ENCODE measurements around the gene HAS3.
"Not testable (repeated sequence)": the region's sequence is repeated elsewhere in the genome, so short reads cannot be mapped to it uniquely, and the experiment has no call there.

HAS3 gene

DNA sequence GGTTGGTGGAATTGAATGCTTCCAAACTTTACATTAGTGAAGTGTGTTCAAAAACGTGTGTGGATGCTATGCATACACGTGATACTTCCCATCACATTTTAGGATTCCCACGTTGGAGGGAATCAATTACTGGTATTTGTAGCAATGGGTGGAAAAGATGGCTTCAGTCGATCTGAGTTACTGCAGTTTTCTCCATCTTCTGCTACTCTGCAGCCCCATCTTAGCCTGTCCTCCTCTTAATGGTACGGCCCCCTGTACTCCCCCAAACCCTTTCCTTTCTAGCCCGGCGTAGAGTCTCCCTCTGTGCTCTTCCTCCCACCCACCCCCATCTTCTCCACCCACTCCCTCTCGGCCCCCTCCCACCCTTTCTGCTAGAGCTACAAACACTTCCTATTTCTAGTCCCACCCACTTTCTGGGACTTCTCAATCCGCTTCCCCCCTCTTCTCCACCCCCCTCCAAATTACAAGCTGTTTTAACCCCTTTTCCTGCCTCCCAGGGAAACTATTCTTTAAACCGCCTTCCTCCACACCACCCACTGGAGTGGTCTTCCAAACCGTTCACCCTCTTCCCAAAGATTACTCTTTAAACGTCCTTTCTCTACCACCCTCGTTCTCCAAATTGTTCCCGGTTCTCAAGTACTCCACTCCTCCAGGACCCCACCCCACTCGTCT lies 25.9 kb downstream of the HAS3 start:
- no peaks in the 10 kb centered on the region for H3K27me3 Mint-ChIP-seq
- ATAC-seq (replicated peaks) = no peak
- H3K9me3 Mint-ChIP-seq = no peaks in the 10 kb centered on the region
- peaks cover 41 to 52% of the 10 kb centered on the region in 2 donors for H3K4me1 Mint-ChIP-seq (ENCODE audit: low read depth in 2 of 2)
- H3K36me3 Mint-ChIP-seq (ENCODE audit: insufficient read depth) = peaks cover 38% of the 10 kb centered on the region
- DNase-seq = no peak
- peak overlapping the region; percentile 95 to 96 for H3K27ac Mint-ChIP-seq
- peak overlapping the region; percentile 91 to 95 for H3K4me3 Mint-ChIP-seq

DNA sequence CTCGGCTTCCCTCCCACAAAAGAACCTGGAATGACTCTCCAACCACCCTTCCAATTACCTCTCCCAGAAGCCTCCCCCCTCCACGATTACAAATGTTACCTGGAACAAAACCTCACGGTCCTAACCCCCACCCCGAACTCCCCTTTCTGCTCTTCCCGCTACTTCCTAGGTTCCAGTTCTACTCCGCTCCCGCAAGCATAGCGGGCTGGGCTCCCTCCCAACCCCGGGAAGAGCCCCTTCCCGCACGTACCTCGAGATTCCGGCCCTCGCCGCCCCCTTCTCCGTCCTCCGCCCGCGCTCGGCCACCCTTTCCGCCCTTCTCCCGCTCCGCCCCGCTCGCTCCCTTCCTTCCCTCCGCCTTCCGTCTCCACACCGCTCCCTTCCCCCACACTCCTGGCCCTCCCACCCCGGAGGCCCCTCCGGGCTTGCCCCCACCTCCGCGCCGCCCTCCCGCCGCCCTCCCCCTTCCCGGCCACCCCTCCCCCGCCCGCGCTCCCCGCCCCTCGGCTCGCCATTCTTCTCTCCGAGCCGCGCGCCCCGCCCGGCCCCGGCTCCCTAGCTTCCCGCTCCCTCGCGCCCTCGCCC lies 26.5 kb downstream of the HAS3 start:
- DNase-seq (peak in 2 of 3 experiments; percentile 36 to 44), ATAC-seq (replicated peaks) (peak; percentile 48)
- Mint-ChIP-seq H3K27ac (peak overlapping the region; percentile 95 to 96), H3K9me3 (no peaks in the 10 kb centered on the region), H3K27me3 (no peaks in the 10 kb centered on the region), H3K4me1 (ENCODE audit: low read depth in 2 of 2) (peaks cover 41 to 49% of the 10 kb centered on the region in 2 donors), H3K4me3 (peak overlapping the region; percentile 91 to 95), H3K36me3 (ENCODE audit: insufficient read depth) (peaks cover 40% of the 10 kb centered on the region)

DNA sequence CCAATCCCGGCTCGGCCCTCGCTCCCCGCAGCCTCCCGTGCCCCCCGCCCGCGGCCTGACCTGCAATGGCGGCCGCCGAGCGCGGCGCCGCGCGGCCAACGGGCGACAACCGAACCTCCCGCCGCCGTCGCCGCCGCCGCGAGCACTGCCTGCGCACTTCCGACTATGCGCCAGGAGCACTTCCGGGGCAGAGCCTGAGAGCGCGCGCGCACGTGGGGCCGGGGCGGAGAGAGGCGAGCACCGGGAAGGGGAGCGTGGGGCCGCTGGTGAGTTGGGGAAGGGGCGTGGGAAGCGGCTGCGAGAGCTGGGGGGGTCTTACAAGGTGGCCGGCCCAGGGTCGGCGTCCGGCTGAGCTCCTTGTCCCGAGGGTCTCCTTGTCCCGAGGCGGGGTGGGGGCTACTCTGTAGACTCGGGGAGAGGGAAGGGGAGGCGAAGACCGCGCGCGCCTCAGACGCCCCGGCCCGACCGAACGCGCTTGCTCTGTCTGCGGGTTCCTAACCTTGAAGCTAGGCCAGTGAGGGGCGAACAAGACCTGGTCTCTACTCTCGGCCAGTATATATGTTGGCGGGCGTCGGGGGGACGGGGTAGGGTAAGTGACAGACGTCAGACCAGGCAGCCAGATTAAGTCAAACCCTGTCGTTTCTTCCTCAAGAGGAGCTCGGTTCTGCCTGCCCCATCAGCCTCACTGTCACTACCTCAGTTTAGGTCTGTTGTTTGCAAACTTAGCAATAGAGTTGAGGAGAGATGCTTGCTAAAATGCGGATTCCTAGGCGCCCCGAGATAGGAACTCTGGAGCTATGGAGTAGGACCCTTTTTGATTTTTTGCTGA lies 27.2 kb downstream of the HAS3 start, which contains the start of the genes CHTF8 and UTP4:
CHTF8 (minus strand) TSS at position 165 of the 829 bp plus-strand sequence. CDS start 11,130 bp downstream, outside the sequence.
UTP4 (plus strand) TSS at position 226 of the 829 bp plus-strand sequence. CDS start 811 bp downstream, outside the sequence.
- Mint-ChIP-seq H3K27ac (peak within 1 kb of the TSS; percentile 95 to 96), H3K4me1 (ENCODE audit: low read depth in 2 of 2) (peaks cover 37 to 47% of the 10 kb centered on the region in 2 donors), H3K4me3 (peak within 1 kb of the TSS; percentile 91 to 95), H3K27me3 (no peaks in the 10 kb centered on the region), H3K9me3 (no peaks in the 10 kb centered on the region), H3K36me3 (ENCODE audit: insufficient read depth) (peaks cover 38% of the 10 kb centered on the region)
- DNase-seq (peak; percentile 80 to 83 (median 81)), ATAC-seq (replicated peaks) (peak; percentile 94)

DNA sequence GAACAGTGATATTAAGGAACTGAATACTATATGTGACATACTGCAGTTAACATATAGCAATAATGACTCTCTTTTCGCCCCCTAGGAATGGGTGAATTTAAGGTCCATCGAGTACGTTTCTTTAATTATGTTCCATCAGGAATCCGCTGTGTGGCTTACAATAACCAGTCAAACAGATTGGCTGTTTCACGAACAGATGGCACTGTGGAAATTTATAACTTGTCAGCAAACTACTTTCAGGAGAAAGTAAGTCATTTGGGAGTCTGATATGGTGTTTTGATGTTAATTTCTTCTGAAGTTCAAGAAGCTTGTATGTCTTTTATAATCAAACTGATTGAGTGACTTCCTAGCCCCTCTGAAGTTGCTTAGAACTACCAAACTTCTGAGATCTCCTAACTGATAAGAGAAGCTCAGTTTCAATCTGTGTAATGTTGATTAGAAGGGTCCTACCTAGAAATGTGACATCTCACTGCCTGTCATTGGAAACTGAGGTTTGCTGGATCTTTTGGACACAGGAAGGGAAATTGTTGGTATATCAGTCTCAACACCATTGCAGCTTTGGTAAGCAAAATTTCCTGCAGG lies 28.0 kb downstream of the HAS3 start:
- no peaks in the 10 kb centered on the region for H3K27me3 Mint-ChIP-seq
- H3K4me3 Mint-ChIP-seq = peak overlapping the region; percentile 91 to 95
- DNase-seq (no peak), ATAC-seq (replicated peaks) (no peak)
- H3K36me3 Mint-ChIP-seq (ENCODE audit: insufficient read depth) = peaks cover 46% of the 10 kb centered on the region
- H3K9me3 Mint-ChIP-seq = no peaks in the 10 kb centered on the region
- H3K27ac Mint-ChIP-seq = peak overlapping the region; percentile 95 to 96
- peaks cover 34 to 46% of the 10 kb centered on the region in 2 donors for H3K4me1 Mint-ChIP-seq (ENCODE audit: low read depth in 2 of 2)

DNA sequence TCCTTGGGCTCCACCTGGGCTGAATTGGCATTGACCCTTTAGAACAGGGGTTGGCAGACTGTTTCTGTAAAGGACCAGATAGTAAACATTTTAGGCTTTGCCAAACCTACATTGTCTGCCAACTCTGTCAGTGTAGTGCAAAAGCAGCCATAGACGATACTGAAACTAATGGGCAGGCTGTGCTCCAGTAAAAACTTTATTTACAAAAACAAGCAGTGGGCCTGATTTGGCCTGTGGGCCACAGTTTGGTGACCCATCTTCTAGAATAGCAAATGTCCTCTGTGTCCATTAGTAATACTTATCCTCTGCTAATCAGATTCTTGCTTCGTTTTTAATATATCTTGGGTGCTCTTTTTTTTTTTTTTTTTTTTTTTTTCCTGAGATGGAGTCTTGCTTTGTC lies 33.2 kb downstream of the HAS3 start:
- Mint-ChIP-seq H3K4me3 (no peak overlapping the region), H3K27ac (no peak overlapping the region), H3K36me3 (ENCODE audit: insufficient read depth) (peaks cover 46% of the 10 kb centered on the region), H3K9me3 (no peaks in the 10 kb centered on the region), H3K27me3 (no peaks in the 10 kb centered on the region), H3K4me1 (ENCODE audit: low read depth in 2 of 2) (peaks cover 8 to 16% of the 10 kb centered on the region in 2 donors)
- ATAC-seq (replicated peaks) (no peak), DNase-seq (no peak)

DNA sequence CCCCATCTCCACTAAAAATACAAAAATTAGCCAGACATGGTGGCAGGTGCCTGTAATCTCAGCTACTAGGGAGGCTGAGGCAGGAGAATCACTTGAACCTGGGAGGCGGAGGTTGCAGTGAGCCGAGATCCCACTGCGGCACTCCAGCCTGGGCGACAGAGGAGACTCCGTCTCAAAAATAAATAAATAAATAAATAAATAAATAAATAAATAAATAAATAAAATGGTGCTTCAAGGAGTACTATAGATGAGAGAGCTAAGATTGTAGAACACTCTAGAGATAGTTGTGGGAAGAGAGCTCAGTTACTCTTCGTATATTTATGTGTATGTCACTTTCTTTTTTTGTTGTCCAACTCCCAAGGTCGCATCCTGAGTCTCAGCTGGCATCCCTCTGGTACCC lies 34.0 kb downstream of the HAS3 start:
- H3K36me3 Mint-ChIP-seq (ENCODE audit: insufficient read depth) = peaks cover 54% of the 10 kb centered on the region
- H3K4me3 Mint-ChIP-seq; H3K27ac Mint-ChIP-seq; H3K27me3 Mint-ChIP-seq; ATAC-seq (replicated peaks); DNase-seq; H3K4me1 Mint-ChIP-seq (ENCODE audit: low read depth in 2 of 2); H3K9me3 Mint-ChIP-seq: not testable (repeated sequence)

DNA sequence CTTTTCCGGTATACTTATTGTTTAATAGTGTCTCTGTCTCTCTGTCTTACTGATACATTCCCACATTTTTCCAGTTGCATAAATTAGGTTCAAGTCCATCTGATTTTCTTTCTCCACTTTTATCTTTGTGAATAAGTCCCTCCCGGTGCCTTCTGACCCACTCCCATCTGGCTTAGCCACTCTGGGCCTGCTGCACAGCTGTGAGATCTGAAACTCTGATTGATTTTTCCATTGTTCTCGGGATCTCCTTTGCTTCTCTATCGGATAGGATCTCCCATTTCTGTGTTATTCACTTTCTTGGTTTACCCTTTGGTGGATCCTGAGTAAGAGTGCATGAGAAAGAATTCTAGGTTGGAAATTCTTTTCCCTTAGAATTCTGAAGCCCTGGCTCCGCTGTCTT lies 35.6 kb downstream of the HAS3 start:
- no peak overlapping the region for H3K27ac Mint-ChIP-seq

DNA sequence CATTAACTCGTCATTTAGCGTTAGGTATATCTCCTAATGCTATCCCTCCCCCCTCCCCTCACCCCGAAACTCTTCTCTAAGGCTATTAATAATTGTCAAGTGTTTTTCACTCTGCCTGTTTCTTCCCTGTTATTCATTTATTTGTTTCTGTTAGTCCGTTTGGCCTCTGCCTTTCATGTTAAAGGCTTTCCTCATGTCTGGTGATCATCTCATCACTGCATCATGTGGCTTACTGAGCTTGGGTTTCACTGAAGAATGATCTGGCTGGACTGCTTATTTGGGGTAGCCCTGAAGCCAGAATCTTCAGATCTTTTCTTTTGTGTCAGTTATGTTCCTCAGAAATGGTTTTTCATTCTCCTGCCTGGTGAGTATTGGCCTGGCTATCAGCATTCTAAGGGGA lies 36.5 kb downstream of the HAS3 start:
- peaks cover 73% of the 10 kb centered on the region for H3K36me3 Mint-ChIP-seq (ENCODE audit: insufficient read depth)
- no peak overlapping the region for H3K27ac Mint-ChIP-seq
- no peaks in the 10 kb centered on the region for H3K27me3 Mint-ChIP-seq
- H3K4me3 Mint-ChIP-seq = no peak overlapping the region
- ATAC-seq (replicated peaks) (no peak), DNase-seq (no peak)
- H3K4me1 Mint-ChIP-seq (ENCODE audit: low read depth in 2 of 2) = peaks cover 0 to 5% of the 10 kb centered on the region in 2 donors
- no peaks in the 10 kb centered on the region for H3K9me3 Mint-ChIP-seq

More for the DNA sequence above, 35.6 kb downstream of the HAS3 start:
- no peak for DNase-seq
- Mint-ChIP-seq H3K4me3 (no peak overlapping the region), H3K9me3 (no peaks in the 10 kb centered on the region), H3K36me3 (ENCODE audit: insufficient read depth) (peaks cover 67% of the 10 kb centered on the region), H3K4me1 (ENCODE audit: low read depth in 2 of 2) (peaks cover 0 to 5% of the 10 kb centered on the region in 2 donors), H3K27me3 (no peaks in the 10 kb centered on the region)
- ATAC-seq (replicated peaks) = no peak

DNA sequence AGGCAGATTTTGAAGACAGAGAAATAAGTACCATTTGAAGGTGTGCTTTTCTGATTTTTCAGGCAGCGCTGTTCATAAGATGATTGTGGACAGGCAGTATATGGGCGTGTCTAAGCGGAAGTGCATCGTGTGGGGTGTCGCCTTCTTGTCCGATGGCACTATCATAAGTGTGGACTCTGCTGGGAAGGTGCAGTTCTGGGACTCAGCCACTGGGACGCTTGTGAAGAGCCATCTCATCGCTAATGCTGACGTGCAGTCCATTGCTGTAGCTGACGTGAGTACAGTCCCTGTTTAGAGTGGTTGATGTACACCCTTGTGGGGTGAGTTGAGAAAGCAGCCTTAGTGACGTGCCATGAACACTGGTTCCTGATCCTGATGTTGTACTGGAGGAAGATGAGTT lies 37.7 kb downstream of the HAS3 start:
- H3K27ac Mint-ChIP-seq = no peak overlapping the region
- no peaks in the 10 kb centered on the region for H3K4me1 Mint-ChIP-seq (ENCODE audit: low read depth in 2 of 2)
- no peaks in the 10 kb centered on the region for H3K27me3 Mint-ChIP-seq
- no peaks in the 10 kb centered on the region for H3K9me3 Mint-ChIP-seq
- ATAC-seq (replicated peaks) (no peak), DNase-seq (no peak)
- no peak overlapping the region for H3K4me3 Mint-ChIP-seq
- peaks cover 73% of the 10 kb centered on the region for H3K36me3 Mint-ChIP-seq (ENCODE audit: insufficient read depth)

DNA sequence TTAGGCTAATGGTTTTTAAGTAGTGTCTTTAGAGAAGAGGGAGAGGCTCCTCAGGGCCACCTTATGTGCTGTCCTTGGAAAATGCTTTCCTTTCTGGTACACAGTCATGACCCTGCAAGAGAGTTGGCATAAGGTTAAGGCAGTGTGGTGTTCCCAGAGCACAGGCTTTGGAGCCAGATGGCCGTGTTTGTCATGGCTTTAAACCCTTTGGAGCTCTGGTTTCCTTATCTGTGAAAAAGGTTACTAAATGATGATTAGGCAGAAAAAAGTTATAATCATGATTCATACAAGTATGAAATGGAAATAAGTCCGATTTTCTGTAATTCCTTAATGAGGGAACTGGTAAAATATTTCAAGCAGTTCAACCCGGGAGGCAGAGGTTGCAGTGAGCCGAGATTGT lies 40.2 kb downstream of the HAS3 start:
- no peak overlapping the region for H3K4me3 Mint-ChIP-seq
- peak overlapping the region in 1 of 2 donors; percentile 0 for H3K27ac Mint-ChIP-seq
- H3K9me3 Mint-ChIP-seq = no peaks in the 10 kb centered on the region
- DNase-seq (no peak), ATAC-seq (replicated peaks) (no peak)
- peaks cover 73% of the 10 kb centered on the region for H3K36me3 Mint-ChIP-seq (ENCODE audit: insufficient read depth)
- H3K4me1 Mint-ChIP-seq (ENCODE audit: low read depth in 2 of 2) = no peaks in the 10 kb centered on the region
- H3K27me3 Mint-ChIP-seq = no peaks in the 10 kb centered on the region

DNA sequence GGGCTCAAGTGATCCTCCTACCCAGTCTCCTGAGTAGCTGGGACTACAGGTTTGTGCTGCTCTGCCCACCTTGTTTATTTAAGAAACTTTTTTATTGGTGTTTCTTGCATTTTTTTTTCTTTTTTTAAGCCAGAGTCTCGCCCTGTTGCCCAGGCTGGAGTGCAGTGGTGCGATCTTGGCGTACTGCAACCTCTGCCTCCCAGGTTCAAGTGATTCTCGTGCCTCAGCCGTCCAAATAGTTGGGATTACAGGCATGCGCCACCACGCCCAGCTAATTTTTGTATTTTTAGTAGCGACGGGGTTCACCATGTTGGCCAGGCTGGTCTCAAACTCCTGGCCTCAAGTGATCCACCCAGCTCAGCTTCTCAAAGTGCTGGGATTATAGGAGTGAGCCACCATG lies 44.2 kb downstream of the HAS3 start:
- peaks cover 87% of the 10 kb centered on the region for H3K36me3 Mint-ChIP-seq (ENCODE audit: insufficient read depth)
- H3K9me3 Mint-ChIP-seq; H3K27ac Mint-ChIP-seq; ATAC-seq (replicated peaks); H3K27me3 Mint-ChIP-seq; H3K4me3 Mint-ChIP-seq; H3K4me1 Mint-ChIP-seq (ENCODE audit: low read depth in 2 of 2); DNase-seq: not testable (repeated sequence)

DNA sequence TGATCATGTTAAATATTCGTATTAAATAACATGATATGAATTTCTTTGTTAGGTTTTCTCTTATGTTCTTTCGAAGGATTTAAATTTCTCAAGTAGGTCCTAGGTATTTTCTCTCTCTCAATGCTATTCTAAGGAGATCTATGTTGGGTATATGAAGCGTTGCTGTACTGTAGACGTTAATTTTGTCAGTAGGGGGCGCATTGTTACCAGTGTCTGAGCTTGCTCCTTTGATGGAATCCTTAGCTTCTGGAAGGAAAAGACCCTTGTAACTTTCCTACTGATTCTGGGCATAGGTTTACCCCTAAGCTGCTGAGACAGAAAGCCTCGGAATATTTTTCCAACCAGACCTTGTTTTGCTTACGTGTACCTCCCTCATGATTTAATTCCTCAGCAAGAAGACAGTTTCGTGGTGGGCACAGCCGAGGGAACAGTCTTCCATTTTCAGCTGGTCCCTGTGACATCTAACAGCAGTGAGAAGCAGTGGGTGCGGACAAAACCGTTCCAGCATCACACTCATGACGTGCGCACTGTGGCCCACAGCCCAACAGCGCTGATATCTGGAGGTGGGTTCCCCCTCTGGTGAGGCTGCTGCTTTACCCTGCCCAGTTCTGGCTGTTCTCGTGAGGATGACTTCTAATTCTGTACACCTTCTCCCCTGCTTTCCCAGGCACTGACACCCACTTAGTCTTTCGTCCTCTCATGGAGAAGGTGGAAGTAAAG lies 44.9 kb downstream of the HAS3 start:
- H3K9me3 Mint-ChIP-seq = no peaks in the 10 kb centered on the region
- peaks cover 0 to 3% of the 10 kb centered on the region in 2 donors for H3K4me1 Mint-ChIP-seq (ENCODE audit: low read depth in 2 of 2)
- ATAC-seq (replicated peaks) = peak; percentile 82
- no peak overlapping the region for H3K4me3 Mint-ChIP-seq
- H3K36me3 Mint-ChIP-seq (ENCODE audit: insufficient read depth) = peaks cover 87% of the 10 kb centered on the region
- no peak overlapping the region for H3K27ac Mint-ChIP-seq
- DNase-seq = peak; percentile 54 to 65 (median 63)
- H3K27me3 Mint-ChIP-seq = no peaks in the 10 kb centered on the region

DNA sequence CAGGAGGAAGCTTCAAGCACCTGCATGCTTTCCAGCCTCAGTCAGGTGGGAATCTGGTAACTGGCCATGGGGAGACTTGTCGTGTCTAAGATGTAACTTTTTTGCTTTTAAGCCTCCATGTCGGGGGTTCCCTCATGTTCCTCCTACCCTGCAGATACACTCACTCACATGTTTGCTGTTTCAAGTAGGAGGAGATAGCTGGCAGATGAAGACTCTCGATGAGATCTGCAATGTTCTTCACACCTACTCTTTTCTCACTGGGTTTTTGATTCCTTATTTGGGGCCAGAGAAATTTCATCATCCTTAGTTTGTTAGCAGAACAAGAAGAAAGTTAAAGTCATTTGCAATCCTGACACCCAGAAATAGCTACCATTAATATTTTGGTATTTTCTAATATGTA lies 51.7 kb downstream of the HAS3 start:
- no peaks in the 10 kb centered on the region for H3K27me3 Mint-ChIP-seq
- DNase-seq = no peak
- peaks cover 70% of the 10 kb centered on the region for H3K36me3 Mint-ChIP-seq (ENCODE audit: insufficient read depth)
- ATAC-seq (replicated peaks) = no peak
- peaks cover 0 to 3% of the 10 kb centered on the region in 2 donors for H3K4me1 Mint-ChIP-seq (ENCODE audit: low read depth in 2 of 2)
- H3K27ac Mint-ChIP-seq = no peak overlapping the region
- H3K9me3 Mint-ChIP-seq = no peaks in the 10 kb centered on the region
- H3K4me3 Mint-ChIP-seq = no peak overlapping the region
